ENCODE results near the gene TPH2. TPM values are rescaled to one million over a fixed set of nuclear protein-coding genes. Genes with fewer than 3 reads are reported as not detected.

TPH2 gene
- total and polyA plus RNA-seq, 2 donors from 2014 or later = not detected

DNA sequence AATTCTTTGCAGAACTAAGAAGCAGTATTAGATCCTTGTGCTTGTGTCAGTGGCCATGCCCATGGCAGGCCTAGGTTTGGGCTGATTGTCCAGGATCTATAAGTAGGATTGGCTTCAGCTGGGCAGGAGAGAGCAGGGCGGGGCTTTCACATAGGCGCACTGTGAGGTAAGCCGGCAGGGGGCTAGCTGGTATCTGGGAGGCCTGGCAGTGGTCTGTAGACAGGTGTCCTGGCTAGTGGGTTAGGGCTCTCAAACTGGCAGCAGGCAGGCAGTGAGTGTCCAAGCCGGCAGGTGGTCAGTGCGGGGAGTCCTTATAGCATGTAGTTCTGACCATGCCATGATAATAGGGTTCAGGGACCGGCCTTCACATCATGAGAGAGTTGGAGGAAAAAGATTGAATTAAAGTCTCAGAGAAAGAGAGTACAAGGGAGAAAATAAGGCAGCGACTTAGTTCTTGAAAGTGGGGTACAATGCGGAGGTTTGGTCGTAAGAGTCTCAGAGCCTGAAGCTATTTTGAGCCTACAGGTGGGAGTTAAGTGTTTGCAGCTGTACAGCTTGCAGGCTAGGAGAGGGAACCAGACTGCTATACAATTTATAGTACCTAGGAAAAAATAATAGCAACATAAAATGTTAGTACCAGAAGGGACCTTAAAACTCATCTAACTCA is 137.4 kb downstream of the TPH2 start:
- intact Hi-C loops (cut with DNase I) = no loop called here
- peaks cover 0 to 5% (median 0%) of the 10 kb centered on the region in 3 donors for H3K4me1 ChIP-seq (ENCODE audit: control insufficient read depth in 2 of 3, insufficient read depth in 2 of 3, low read depth in 1 of 3, low read length in 3 of 3)
- DNase-seq (peak in 1 of 5 donors; percentile 33), FAIRE-seq (no peak)
- H3K4me3 ChIP-seq (ENCODE audit: low read length in 3 of 3) = no peak overlapping the region
- no peak overlapping the region for H3K27ac ChIP-seq (ENCODE audit: low read depth in 2 of 2, low read length in 2 of 2)
- no peaks in the 10 kb centered on the region for H3K9me3 ChIP-seq (ENCODE audit: control insufficient read depth in 2 of 3, insufficient read depth in 1 of 3, low read length in 3 of 3)
- TF ChIP-seq, protein P1, sequence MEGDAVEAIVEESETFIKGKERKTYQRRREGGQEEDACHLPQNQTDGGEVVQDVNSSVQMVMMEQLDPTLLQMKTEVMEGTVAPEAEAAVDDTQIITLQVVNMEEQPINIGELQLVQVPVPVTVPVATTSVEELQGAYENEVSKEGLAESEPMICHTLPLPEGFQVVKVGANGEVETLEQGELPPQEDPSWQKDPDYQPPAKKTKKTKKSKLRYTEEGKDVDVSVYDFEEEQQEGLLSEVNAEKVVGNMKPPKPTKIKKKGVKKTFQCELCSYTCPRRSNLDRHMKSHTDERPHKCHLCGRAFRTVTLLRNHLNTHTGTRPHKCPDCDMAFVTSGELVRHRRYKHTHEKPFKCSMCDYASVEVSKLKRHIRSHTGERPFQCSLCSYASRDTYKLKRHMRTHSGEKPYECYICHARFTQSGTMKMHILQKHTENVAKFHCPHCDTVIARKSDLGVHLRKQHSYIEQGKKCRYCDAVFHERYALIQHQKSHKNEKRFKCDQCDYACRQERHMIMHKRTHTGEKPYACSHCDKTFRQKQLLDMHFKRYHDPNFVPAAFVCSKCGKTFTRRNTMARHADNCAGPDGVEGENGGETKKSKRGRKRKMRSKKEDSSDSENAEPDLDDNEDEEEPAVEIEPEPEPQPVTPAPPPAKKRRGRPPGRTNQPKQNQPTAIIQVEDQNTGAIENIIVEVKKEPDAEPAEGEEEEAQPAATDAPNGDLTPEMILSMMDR (IDR thresholded peaks at IDR 0.05; ENCODE audit: borderline replicate concordance, extremely low read depth, insufficient read depth) = no peak
- H3K9ac ChIP-seq (ENCODE audit: low read length in 3 of 3) = no peak overlapping the region
- H3K27me3 ChIP-seq (ENCODE audit: control insufficient read depth, insufficient read depth, low read length) = no peaks in the 10 kb centered on the region
- no peaks in the 10 kb centered on the region for H3K36me3 ChIP-seq (ENCODE audit: control insufficient read depth in 2 of 3, insufficient read depth in 3 of 3, low read length in 3 of 3)

DNA sequence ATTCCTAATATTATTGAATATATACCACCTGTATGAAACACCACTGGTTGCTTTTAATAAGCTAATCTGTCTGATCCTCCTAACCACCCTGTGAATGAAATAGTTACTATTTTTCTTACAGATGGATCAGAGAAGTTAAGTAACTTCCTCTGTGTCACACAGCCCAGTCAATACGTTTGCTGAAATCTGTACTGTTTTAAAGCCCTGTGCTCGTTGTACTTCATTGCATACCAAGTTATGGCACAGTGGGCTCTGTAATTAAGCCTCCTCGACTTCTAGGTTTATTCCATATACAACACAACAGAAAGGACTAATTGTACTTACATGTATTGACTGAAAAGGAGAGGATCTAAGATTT is 137.9 kb downstream of the TPH2 start:
- no peak for DNase-seq
- TF ChIP-seq, protein P1 (IDR thresholded peaks at IDR 0.05; ENCODE audit: borderline replicate concordance, extremely low read depth, insufficient read depth) = no peak
- Histone ChIP-seq H3K27ac (ENCODE audit: low read depth in 2 of 2, low read length in 2 of 2) (no peak overlapping the region), H3K27me3 (ENCODE audit: control insufficient read depth, insufficient read depth, low read length) (no peaks in the 10 kb centered on the region), H3K9me3 (ENCODE audit: control insufficient read depth in 2 of 3, insufficient read depth in 1 of 3, low read length in 3 of 3) (no peaks in the 10 kb centered on the region), H3K36me3 (ENCODE audit: control insufficient read depth in 2 of 3, insufficient read depth in 3 of 3, low read length in 3 of 3) (no peaks in the 10 kb centered on the region), H3K4me1 (ENCODE audit: control insufficient read depth in 2 of 3, insufficient read depth in 2 of 3, low read depth in 1 of 3, low read length in 3 of 3) (peaks cover 0 to 5% (median 0%) of the 10 kb centered on the region in 3 donors), H3K9ac (ENCODE audit: low read length in 3 of 3) (no peak overlapping the region), H3K4me3 (ENCODE audit: low read length in 3 of 3) (no peak overlapping the region)
- FAIRE-seq = no peak
- intact Hi-C loops (cut with DNase I) = no loop called here

DNA sequence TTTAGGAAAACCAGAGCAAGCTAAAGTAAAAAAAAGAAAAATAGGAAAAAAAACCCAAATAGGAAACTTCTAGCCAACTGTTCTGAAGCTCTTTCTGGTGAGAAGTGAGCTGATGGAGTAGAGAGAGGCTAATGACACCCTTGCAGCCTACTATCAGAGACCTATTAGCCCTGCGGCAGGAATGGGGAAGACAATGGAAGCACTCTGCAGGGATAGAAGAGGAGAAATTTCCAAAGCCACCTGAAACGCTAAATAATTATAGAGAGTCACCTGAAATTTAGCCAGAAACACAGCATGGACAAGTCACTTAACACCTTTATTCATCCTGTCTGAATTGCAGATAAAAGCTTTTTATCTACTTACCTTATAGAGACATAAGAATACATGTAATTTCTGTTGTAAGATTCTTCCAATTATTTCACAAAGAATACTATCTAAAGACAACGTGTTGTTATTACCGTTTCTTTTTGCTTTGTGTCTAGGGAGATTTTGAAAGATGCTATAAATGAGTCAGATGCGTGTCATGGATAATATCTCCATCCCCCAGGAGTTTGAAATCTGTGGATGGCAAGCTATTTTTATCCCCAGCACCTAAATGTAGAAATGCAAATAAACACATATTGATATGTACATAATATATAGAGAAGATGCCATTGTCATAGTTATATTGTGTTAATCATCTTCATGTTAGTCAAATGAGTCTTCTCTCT is 138.6 kb downstream of the TPH2 start:
- no peaks in the 10 kb centered on the region for H3K36me3 ChIP-seq (ENCODE audit: control insufficient read depth in 2 of 3, insufficient read depth in 3 of 3, low read length in 3 of 3)
- peaks cover 0 to 5% (median 0%) of the 10 kb centered on the region in 3 donors for H3K4me1 ChIP-seq (ENCODE audit: control insufficient read depth in 2 of 3, insufficient read depth in 2 of 3, low read depth in 1 of 3, low read length in 3 of 3)
- H3K9me3 ChIP-seq (ENCODE audit: control insufficient read depth in 2 of 3, insufficient read depth in 1 of 3, low read length in 3 of 3) = no peaks in the 10 kb centered on the region
- no peak overlapping the region for H3K27ac ChIP-seq (ENCODE audit: low read depth in 2 of 2, low read length in 2 of 2)
- no peak overlapping the region for H3K4me3 ChIP-seq (ENCODE audit: low read length in 3 of 3)
- H3K9ac ChIP-seq (ENCODE audit: low read length in 3 of 3) = no peak overlapping the region
- H3K27me3 ChIP-seq (ENCODE audit: control insufficient read depth, insufficient read depth, low read length) = no peaks in the 10 kb centered on the region
- intact Hi-C loops (cut with DNase I) = no loop called here
- TF ChIP-seq, protein P1 (IDR thresholded peaks at IDR 0.05; ENCODE audit: borderline replicate concordance, extremely low read depth, insufficient read depth) = no peak
- DNase-seq (no peak), FAIRE-seq (no peak)

Data from kidney (tissue), 14 donors.